Measurements from ENCODE around the gene TMOD1.

The TMOD1 gene

DNA sequence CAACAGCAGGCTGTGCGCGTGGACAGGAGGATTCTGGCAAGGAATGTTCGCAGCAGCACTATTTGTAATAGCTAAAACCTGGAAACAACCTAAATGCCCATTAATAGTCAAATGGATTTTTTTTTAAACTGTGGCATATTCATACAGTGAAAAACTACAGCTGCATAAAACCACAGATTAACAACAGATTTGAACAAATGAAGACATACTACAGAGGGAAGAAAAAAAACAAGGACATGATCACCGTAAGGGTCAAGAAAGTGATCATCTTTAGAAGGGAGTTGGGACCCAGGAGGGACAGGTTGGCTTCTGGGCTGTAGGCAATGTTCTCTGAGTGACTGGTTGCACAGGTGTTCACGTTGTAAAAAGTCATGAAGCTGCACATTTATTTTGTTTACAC, 1.2 kb upstream of the TMOD1 start:
- DNase-seq = no peak

DNA sequence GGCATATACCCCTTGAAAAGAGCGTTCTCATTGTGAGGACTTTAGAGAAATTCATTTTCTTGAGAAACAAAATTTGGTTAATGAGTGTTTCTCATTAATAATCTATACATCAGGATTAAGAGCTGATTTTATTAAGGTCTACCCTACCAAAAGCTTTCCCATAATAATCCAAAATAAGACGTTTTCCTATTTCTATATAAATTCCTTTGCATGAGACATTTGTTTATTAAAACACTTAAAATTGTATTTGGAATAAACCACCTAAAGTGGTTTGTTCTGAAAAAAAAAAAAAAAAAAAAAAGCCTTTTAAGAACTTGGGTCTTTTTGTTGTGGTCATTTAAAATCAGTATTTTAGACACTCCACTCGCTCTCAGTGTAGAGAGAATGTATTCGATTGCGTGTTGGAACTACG, 695 bp upstream of the TMOD1 start:
- DNase-seq = no peak

DNA sequence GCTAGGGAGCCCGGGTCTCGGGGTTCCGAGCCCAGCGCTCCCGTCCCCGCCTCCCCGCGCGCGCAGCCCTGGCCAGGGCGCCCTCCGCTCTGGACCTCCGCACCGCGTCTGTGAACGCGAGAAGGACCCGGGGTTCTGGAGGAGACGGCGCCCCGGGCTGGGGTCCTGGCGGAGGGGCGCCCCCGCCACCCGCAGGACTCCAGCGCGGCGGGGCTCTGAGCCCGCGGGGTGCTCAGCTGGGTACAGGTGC, 431 bp downstream of the TMOD1 start:
- no peak for DNase-seq

DNA sequence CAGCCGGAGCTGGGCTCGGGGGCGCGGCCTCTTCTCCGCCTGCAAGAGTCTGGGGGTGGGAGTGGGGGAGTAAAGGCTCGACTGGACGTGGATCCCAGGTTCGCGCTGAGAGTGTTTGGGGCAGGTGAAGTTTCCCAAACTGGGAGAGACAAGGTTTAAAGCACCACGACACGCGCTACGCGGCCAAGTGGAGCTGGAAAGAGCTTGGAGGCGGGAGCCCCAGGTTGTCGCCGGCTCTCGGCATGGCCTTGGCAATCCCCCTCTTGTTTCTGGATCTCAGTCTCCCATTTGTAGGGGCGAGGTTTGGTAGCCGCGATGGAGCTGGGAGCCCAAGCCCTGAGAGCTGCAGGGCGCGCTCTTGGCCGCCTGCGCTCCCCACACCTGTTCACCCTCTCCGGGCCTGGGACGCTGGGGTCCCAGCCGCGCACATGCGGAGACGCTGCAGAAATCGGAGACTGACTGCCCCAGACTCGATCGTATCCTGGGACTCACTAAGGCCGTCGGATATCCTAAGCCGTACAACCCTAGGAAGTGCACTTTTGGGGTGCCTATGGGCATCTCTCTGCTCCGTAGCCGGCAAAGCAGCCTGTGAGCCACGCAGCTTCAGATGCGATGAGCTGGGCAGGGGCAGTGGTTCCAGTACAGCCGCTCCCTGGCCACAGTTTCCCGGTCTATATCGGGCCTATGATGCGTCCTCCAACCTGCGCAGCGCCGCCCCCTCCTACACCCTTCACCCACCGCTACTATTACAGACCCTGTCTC, 937 bp downstream of the TMOD1 start:
- peak in 1 of 2 donors; percentile 11 for DNase-seq

DNA sequence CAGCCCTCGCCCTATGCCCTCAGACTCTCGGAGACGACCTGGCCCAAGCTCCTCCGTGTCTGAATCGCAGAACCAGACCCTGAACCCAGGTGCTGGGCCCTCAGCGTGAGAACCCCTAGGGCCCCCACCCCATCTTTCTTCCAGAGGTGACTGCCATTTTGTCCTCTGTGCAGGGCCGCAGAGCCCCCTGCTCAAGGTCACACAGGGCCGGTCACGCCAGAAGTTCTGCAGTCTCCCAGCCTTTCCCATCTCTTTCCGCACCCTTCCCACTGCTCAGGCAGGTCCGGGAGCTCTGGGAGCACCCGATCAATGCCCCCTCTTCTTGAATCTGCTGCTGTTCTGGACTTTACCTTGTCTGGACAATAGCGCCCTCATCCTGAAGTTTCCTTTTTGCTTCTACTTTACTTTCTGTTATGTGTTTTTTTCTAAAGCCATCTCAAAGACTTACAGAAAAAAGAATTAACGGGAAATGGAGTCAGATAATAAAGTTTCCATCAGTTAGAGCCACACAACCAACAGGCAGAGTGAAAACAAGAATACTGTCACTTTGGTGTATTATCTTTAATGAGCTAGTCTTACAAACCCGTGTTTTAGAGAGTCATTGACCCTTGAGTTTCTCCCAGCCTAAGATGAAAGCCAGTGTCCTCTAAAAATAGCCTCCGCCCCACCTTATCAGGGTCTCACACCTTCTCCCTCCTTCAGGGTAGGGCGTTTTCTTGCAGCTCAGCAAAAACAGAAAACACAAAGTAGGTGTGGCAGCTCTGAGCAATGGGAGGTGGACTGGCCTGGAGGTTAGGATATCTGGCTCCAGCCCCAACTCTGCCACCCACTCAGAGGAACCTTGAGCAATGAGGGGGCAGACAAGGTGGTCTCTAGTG, 1.8 kb downstream of the TMOD1 start:
- no peak for DNase-seq

DNA sequence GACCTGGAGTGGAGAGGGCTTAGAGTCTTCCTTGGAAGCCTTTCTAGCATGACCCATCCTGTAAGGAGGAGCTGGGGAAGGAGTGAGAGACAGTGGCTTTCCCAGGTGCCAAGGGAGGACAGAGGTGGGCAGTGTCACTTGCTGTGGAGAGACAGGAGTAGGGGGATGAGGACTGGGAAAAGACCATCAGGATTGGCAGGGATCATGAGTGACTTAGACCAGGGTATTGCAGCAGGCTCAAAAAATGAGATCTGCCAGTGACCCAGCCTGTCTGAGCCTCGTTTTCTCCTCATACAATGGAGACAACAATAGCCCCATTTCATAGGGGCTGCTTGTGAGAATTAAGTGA, 2.4 kb downstream of the TMOD1 start:
- no peak for DNase-seq

DNA sequence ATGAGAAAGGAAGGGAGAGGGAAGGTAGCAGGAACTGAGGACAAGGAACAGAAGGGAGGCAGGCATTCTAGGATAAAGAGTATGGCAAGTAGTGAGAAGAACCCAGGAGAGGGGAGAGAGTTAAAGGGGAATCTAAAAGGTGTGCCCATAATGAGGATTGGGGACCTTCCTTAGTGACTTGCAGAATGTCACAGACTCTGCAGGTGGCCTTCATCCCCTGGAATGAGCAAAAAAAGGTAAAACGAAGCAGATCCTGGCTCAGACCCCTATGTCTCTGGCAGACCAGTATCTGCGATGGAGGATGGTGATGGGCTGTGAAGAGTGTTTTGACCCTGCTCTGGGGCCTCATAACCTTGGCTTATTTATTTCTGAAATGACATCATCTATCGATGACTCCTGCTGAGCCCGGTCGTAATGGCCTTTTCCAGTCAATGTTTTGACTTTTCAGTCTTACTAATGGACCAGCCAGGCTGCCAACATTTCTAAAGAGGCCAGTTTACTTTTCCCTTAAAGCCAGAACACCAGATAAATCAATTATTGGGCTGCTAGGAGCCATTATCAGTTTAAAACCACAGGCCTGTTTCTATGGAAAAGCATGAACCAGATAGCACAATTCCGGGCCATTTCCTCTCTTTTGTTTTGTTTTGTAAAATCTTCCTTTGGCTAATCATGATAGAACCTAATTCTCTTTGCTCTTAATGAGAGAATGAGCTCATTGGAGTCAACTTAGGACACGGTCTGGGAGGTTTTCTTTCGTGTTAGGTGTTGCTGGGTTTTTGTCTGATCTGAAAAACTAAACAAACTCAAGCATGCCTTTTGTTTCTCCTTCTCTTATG, 3.1 kb downstream of the TMOD1 start:
- no peak for DNase-seq

DNA sequence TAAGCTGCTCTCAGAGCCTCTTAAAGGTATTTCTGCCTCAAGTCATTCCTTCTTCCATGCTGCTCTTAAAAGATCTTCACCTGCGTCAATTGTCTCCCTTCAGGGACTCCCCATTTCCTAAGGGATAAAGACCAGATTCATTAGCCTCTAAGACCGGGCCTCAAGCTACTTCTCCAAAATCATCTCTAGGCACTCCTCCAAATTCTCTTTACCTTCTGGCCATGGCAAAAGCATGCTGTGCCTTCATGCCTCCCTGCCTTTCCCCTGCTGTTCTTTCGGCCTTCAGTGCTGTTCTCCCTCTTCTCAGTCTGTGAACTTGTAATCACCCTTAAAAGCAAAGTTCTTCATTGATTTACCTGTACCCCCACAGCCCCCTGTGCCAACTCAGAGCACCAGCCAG, 4.4 kb downstream of the TMOD1 start:
- no peak for DNase-seq

DNA sequence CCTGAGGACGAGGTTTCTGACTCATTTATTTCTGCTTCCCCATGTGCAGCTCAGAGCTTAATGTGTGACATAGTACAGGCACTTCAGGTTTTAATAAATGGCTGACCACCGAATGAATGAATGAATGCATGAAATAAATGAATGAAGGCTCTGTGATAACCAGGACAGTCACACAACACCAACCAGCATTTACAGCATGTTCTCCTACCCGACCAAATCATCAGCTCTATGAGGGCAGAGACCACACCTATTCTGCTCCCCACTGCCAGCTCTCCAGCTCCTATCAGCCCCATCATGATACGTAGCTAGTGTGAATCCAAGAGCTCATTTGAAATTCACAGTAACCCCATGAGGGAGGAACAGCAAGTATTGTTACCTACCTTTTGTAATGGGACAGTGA, 4.8 kb downstream of the TMOD1 start:
- DNase-seq = no peak

DNA sequence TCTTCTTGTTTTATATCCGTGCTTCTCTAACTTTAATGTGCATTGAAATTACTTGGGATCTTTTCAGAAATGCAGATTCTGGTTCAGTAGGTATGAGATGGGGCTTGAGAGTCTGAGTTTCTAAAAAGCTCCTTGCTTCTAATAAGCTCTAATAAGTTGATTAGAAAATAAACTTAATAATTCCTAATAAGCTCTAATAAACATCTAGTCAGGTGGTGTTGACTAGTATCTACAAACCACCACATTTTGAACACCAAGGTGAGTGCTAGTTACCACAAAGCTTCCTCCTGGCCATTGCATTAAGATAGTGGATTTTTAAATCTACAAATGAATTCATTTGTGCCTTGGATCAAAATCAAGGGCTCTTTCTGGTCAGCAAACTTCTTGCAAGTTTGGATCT, 5.3 kb downstream of the TMOD1 start:
- no peak for DNase-seq

DNA sequence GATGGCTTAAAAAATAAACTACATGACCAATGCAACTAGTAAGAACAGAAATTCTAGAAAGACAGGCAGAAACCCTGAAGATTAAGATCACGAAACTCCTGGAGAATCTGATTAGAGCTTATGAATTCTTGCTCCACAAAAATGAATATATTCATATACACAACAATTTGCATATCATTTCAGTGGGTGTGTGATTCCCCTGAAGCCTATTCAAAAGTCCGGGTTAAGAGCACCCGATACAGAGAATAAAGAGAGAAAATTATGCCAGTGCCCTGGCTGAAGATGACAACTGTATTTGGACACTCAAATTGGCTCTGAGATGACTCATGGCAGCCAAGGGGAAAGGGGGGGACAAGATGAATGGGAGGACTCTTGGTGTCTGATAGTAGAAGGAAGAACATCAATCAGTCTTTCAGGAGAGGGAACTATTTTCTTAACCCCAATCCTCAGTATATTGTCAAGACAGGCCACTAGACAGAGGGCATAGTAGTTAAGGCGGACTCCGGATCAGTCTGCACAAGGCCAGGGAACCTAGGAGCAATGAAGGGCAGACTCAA, 6.0 kb downstream of the TMOD1 start:
- no peak for DNase-seq

DNA sequence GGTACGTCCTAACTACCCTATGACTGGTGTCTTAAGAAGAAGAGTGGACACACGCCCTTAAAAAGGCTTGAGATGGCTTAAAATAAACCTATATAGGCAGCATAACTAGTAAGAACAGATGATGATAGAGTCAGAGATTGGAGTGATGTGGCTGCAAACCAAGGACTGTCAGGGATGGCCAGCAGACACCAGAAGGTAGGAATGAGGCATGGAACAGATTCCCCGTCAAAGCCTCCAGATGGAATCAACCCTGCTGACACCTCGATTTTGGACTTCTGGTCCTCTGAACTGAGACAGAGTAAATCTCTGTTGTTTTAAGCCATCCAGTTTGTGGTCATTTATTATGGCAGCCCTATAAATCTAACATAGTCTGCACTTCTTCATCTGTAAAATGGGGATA, 7.4 kb downstream of the TMOD1 start:
- DNase-seq = no peak

DNA sequence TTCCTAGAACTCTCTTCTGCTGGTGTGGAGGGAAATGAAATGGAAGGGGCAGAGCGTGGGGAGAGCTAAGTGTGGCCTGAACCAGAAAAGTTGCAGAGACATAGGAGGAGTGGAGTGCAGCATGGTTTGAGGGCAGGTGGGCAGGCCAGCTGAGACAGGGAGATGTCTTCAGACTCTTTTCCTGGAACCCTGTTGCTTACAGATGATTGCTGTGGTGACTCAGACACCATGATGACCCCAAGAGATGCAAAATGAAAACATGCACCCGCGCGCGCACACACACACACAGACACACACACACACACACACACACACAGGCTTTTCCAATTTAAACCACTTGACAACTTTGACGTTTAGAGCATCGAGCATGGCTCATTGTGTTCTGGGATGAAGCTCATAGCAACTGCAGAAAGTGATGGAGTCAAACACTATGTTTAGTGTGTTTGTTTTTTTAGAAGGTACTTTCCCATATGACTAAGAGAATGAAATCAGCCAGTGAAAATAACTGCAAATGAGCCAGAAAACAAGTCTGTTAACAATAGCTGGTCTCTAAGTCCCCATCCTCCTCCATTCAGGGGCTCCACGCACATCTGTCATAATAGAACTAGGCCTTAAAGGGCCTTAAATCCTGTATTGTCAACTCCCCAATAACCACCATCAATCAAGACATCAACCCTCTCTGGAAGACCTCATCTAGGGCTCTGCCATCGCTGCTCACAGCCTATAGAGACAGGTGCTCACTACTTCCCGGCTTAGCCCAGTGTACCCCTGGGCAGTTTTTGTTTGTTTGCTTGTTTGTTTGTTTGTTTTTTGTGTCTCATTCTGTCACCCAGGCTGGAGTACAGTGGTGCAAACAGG, 9.6 kb downstream of the TMOD1 start:
- DNase-seq = no peak

DNA sequence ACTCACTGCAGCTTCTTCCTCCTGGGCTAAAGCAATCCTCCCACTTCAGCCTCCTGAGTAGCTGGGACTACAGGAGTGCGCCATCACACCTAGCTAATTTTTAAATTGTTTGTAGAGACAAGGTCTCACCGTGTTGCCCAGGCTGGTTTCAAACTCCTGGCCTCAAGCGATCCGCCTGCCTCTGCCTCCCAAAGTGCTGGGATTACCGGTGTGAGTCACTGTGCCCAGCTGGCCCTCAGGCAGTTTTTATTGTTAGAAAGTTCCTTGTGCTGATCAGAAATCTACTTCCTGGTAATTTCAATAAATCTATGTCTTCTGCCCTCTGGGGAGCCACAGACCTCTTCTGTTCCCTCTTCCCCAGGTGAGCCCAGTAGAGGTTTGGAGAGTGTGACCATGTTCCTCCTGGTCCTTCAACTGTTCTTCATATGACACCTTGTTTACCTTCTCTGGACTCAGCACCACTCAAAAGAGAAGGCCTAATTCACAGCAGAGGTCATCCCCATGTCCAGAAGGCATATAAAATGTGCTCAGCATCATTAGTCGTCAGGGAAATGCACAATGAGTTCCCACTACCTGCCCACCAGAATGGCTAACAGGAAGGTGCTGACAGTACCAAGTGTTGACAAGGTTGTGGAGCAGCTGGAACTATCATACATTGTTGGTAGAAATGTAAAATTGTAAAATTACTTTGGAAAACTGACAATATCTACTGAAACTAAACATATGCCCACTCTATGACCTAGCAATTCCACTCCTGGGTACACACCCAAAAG, 10.4 kb downstream of the TMOD1 start:
- no peak for DNase-seq

DNA sequence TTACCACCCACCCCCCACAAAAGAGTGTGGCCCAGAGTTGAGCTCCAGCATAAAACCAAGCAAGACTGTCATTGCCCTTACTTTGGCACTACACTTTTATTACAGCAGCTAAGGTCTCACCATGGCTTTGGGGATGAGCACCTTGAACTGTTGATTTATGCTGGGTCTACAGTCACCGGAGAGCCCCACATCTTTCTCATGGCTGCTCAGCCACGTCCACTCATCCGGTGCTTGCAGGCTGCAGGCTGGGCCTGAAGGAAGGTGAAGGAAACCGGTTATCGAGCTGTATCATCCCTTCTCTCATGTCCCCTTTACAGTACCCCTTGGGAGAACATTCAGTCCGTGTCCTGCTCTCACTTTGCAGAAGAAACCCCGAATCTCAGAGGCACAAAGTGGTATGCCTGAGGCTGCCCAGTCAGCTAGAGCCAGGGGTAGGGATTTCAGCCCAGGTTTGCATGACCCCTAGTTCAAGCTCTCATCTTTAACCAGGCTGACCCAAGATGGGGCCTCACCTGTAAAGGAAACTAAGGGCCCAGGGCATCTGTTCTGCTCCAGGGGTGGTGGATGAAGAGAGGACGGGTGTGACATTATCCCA, 11.6 kb downstream of the TMOD1 start:
- DNase-seq = no peak

DNA sequence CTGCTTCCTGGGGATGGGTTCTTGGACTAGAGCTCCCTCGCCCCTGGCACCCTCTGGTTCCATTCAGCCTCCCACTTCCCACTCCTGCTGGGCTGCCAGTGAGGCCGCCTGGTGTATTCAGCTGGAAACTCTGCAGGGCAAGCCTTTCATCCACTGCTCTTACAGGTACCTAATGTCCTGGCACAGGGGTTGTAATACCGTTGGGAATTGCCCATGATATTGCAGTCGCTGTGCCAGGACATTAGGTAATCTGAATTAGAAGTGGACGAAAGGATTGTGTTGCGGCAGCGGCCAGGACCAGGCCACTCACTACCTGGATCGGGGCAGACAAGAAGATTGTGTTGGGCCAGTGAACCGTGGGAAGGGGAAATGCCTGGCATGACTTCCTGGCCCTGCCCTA, 13.1 kb downstream of the TMOD1 start:
- no peak for DNase-seq

DNA sequence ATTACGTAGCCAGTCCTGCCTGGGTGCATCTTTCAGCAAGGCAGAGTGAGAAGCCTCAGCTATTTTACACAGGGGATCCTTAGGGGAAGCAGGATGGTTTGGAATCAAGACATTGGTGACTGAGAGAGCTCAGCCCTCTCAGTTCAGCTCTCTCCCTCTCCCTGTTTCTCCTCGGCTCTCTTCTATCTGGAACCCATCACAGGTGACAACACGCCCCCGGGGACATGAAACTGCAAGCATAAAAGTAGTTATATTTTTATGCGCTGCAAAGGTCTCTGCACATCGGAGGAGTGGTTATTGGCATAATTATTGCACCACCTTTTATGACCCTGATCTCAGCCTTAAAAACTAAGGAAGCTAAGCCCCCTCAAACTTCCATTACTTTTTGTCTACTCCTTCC, 14.2 kb downstream of the TMOD1 start:
- DNase-seq = no peak

DNA sequence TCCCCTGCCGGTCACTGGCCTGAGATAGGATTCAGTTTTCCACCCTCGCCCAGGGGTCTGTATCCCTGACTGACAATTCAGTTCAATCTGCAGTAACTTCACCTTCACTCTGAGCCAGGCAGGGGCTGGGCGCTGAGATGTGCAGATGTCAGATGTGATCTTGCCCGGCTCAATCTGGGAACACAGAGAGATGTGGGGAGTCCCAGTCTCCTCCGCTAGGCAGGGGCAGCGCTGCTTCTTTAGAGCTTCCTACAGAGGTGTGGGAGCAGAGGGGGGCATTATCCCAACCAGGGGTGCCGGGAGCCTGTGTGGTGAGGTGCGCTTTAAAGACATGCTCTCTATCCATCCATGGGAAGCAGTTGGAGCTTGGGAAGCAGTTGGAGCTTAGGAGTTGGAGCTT, 14.6 kb downstream of the TMOD1 start:
- no peak for DNase-seq

DNA sequence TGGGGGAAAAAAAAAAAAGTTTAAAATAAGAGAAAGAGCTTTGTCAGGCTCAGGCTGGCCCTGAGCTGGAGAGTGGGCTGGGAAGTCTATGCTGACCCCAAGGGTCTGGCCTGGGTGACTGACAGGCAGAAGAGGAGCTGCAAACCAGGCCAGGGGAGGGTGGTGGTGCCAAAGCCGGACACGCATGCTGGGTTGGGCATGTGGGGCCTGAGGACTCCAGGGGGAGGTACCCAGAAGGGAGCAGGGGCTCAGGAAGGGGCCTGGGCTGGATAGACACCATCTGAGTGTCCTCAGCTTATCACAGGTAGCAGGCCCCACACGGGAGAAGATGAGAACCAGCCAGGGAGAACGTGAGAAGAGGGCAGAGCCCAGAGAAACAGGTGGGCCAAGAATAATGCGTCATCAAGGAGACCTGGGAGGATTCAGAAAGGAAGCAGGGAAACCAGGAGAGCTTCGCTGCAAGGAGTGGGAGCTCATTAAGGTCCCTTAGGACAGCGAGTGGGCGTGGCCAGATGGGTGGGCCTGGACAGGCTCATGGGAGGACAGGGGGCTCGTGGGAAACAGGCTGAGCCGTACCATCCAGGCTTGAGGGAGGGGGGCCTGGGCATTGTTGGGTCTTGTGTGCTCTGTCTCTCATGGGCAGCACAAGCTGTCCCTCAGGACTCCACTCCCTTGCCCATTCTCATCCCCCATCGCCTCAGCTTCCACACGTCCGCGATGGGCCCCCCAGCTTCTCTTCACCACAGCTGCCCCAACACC, 16.0 kb downstream of the TMOD1 start:
- DNase-seq = no peak

DNA sequence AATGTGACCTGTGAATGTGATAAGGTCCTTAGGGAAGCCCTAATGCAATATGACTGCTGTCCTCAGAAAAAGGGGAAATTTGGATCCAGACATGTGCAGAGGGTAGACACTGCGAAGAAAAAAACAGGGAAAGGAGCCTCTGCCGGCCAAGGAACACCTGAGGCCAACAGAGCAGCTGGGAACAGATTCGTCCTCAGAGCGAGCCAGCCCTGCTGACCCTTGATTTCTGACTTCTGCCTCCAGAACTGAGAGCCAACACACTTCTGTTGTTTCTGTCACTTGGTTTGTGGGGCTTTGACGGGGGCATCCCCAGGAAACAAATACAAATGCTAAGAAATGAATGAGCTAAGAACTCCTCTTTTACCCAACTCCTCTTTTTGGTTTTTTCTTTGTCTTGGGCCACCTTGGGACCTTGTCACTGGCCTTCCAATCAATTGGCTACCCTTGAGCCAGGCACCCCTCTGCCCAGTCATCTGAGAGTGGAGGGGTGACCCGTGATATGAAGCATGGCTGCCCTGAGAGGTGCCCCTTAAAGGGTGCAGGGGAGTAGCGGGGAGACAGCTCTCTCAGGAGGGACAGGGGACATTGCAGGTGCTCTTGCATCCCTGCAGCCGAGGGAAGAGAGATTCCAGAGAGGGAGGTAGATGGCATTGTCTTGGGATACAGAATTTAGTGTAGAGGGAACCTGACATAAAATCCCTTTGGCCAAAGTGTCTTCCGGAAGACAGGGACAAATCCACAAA, 16.9 kb downstream of the TMOD1 start:
- no peak for DNase-seq
